Ammon's horn (tissue), 1 donor: Measurements from ENCODE around the gene CFAP61.

Experiments
- DNase-seq: peaks from one replicate; pipeline ENCODE4 v3.0.0-alpha.2; 2016; ENCODE audit warnings: low spot score

The CFAP61 gene

GRCh38 chr20:20276811-20277530, 224.6 kb downstream of the CFAP61 start:
- no peak for DNase-seq

- no peak for DNase-seq
Measured at GRCh38 chr20:20277894-20278335, 225.6 kb downstream of the CFAP61 start.

GRCh38 chr20:20286061-20286460, 233.7 kb downstream of the CFAP61 start:
- no peak for DNase-seq

GRCh38 chr20:20289331-20289730, 237.0 kb downstream of the CFAP61 start:
- DNase-seq, result no peak

GRCh38 chr20:20292472-20292871, 240.1 kb downstream of the CFAP61 start:
- no peak for DNase-seq

- no peak for DNase-seq
Measured at GRCh38 chr20:20293141-20293540, 240.8 kb downstream of the CFAP61 start.

GRCh38 chr20:20293691-20294385, 241.5 kb downstream of the CFAP61 start:
- DNase-seq, result no peak

GRCh38 chr20:20295621-20296498, 243.5 kb downstream of the CFAP61 start:
- DNase-seq, result no peak

GRCh38 chr20:20297181-20297580, 244.8 kb downstream of the CFAP61 start:
- DNase-seq, result no peak

GRCh38 chr20:20297752-20298151, 245.4 kb downstream of the CFAP61 start:
- no peak for DNase-seq

GRCh38 chr20:20299904-20300303, 247.6 kb downstream of the CFAP61 start:
- no peak for DNase-seq

- DNase-seq, result no peak
Measured at GRCh38 chr20:20303320-20303719, 251.0 kb downstream of the CFAP61 start.

- peak; percentile 71 for DNase-seq
Measured at GRCh38 chr20:20303742-20304141, 251.4 kb downstream of the CFAP61 start.

- no peak for DNase-seq
Measured at GRCh38 chr20:20304942-20305341, 252.6 kb downstream of the CFAP61 start.

- no peak for DNase-seq
Measured at GRCh38 chr20:20312562-20312961, 260.2 kb downstream of the CFAP61 start.

- DNase-seq, result no peak
Measured at GRCh38 chr20:20317195-20317594, 264.9 kb downstream of the CFAP61 start.

- peak; percentile 25 for DNase-seq
Measured at GRCh38 chr20:20317621-20318364, 265.5 kb downstream of the CFAP61 start.

GRCh38 chr20:20318365-20319161, 266.2 kb downstream of the CFAP61 start:
- DNase-seq, result no peak

- DNase-seq, result no peak
Measured at GRCh38 chr20:20321134-20321533, 268.8 kb downstream of the CFAP61 start.

- no peak for DNase-seq
Measured at GRCh38 chr20:20321917-20322316, 269.6 kb downstream of the CFAP61 start.

GRCh38 chr20:20322912-20323311, 270.6 kb downstream of the CFAP61 start:
- DNase-seq, result no peak
